Fibroblast of lung (primary cell): ENCODE data around the gene FCF1.

Source experiments
- EZH2 ChIP-seq: IDR thresholded peaks from 2 replicates; pipeline ENCODE4 v1.5.1; 2012; ENCODE audit warnings: low read length, control low read depth, mild to moderate bottlenecking; ENCODE audit errors: missing control alignments
- TF ChIP-seq, protein P1 (sequence below), 2 donors: IDR thresholded peaks in 1 of 2; conservative IDR thresholded peaks in 1 of 2; 1 replicate in 1 of 2; 2 replicates in 1 of 2; pipeline ENCODE4 v1.5.1; 2011 to 2012; ENCODE audit warnings: low read length in 2 of 2, control low read depth in 1 of 2, inconsistent platforms in 1 of 2, low read depth in 1 of 2, mild to moderate bottlenecking in 1 of 2

DNA sequence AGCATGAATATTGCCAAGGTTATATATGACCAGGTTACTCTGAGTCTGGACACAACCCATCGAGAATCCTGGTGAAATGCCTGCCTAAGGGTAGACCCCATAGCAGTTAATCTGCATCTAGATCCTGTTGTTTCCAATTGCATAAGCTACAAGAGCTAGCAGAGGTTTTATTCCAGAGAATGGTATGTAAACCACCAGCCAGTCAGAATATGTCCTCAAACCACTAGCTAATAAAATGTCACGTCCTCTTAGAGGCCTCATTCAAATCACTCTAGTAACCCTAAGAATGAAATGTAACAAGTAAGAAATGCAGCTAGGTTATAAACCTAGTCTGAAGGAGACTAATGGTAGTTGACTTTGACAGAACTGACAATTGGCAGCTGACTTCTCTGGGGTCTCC, 41.2 kb downstream of the FCF1 start:
- TF ChIP-seq, protein P1, sequence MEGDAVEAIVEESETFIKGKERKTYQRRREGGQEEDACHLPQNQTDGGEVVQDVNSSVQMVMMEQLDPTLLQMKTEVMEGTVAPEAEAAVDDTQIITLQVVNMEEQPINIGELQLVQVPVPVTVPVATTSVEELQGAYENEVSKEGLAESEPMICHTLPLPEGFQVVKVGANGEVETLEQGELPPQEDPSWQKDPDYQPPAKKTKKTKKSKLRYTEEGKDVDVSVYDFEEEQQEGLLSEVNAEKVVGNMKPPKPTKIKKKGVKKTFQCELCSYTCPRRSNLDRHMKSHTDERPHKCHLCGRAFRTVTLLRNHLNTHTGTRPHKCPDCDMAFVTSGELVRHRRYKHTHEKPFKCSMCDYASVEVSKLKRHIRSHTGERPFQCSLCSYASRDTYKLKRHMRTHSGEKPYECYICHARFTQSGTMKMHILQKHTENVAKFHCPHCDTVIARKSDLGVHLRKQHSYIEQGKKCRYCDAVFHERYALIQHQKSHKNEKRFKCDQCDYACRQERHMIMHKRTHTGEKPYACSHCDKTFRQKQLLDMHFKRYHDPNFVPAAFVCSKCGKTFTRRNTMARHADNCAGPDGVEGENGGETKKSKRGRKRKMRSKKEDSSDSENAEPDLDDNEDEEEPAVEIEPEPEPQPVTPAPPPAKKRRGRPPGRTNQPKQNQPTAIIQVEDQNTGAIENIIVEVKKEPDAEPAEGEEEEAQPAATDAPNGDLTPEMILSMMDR (conservative IDR thresholded peaks at IDR 0.05 in 1 of 2, IDR thresholded peaks at IDR 0.05 in 1 of 2; ENCODE audit: low read depth in 1 of 2, low read length in 2 of 2) = no peak
- no peak for TF ChIP-seq EZH2
